AG04449 (cell line): ENCODE results near the gene MYOZ3.

Source experiments
- CTCF ChIA-PET: fragments of 350-600 bp; formaldehyde crosslinking; extraction: SDS; loops from one replicate; lab custom pipeline; 2021; ENCODE audit warnings: antibody characterized with exemption; lab: Yijun Ruan, JAX
- POLR2A ChIA-PET: fragments of 400-600, 350-600 bp; formaldehyde crosslinking; extraction: SDS; loops from one replicate; lab custom pipeline; 2020; ENCODE audit warnings: antibody characterized with exemption, inconsistent platforms; lab: Yijun Ruan, JAX
- DNase-seq: peaks from one replicate; pipeline ENCODE4 v3.0.0-alpha.2; 2010; ENCODE audit warnings: low read depth, low spot score
- H3K4me3 ChIP-seq: 2 replicates; pipeline ENCODE4 v1.5.1; 2011; ENCODE audit warnings: low read depth, mild to moderate bottlenecking, control low read depth, low read length
- TF ChIP-seq, protein P1 (sequence below): IDR thresholded peaks from one replicate; pipeline ENCODE4 v1.5.1; 2011; ENCODE audit warnings: mild to moderate bottlenecking, moderate library complexity, low read length, control low read depth, inconsistent platforms; ENCODE audit not compliant: insufficient read depth; ENCODE audit errors: missing control alignments

Gene MYOZ3

GRCh38 chr5:150649108-150650020 is 11.7 kb upstream of the MYOZ3 start:
- CTCF ChIA-PET: interaction anchor here (1.0 to 18.8 kb wide), 5 partner anchors 7 to 87 kb away, joined by 3 to 366 read pairs (median 5); partner anchors contain the start of genes MYOZ3 and SYNPO
- DNase-seq: no peak
- TF ChIP-seq, protein P1, sequence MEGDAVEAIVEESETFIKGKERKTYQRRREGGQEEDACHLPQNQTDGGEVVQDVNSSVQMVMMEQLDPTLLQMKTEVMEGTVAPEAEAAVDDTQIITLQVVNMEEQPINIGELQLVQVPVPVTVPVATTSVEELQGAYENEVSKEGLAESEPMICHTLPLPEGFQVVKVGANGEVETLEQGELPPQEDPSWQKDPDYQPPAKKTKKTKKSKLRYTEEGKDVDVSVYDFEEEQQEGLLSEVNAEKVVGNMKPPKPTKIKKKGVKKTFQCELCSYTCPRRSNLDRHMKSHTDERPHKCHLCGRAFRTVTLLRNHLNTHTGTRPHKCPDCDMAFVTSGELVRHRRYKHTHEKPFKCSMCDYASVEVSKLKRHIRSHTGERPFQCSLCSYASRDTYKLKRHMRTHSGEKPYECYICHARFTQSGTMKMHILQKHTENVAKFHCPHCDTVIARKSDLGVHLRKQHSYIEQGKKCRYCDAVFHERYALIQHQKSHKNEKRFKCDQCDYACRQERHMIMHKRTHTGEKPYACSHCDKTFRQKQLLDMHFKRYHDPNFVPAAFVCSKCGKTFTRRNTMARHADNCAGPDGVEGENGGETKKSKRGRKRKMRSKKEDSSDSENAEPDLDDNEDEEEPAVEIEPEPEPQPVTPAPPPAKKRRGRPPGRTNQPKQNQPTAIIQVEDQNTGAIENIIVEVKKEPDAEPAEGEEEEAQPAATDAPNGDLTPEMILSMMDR: no peak
- POLR2A ChIA-PET: no interaction called here
- H3K4me3 ChIP-seq: no peak overlapping the region

DNA sequence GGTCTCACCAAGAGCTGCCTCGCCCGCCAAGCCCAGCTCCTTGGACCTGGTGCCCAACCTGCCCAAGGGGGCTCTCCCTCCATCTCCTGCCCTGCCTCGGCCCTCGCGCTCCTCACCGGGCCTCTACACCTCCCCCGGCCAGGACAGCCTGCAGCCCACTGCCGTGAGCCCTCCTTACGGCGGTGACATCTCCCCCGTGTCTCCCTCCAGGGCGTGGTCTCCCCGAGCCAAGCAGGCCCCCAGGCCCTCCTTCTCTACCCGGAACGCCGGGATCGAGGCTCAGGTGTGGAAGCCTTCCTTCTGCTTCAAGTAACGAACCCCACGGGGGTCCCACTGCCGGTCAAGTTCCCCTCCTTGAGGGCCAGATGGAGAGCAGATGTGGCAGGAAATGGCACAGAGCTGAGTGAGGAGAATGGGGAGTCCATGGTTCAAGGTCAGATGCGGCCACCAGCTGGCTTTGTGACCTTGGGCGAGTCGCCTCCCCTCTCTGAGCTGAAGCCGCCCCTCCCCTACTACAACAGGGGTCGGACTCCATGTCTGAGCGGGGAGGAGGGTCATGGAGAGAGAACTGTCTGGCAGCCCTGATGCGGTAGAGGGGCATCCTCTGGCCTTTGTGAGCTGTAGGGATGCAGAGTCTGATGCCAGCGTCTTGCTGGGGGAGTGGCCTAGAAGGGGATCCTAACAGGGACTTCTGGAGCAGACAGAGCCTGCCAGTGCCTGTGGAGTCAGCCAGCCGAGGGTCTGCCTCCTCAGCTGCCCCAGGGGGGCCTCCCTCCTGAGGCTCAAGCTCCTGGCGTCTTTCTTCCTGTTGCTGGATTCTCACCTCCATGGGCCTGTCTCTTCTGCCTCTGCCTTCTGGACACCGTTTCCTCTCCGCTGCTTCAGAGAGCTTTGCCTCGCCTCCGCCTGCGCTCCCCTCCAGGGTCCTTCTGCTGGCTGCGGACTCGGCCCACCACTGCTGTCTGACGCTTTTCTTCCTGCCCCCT is 10.7 kb upstream of the MYOZ3 start:
- ChIA-PET POLR2A (no interaction called here), CTCF (interaction anchor here (1.0 to 18.8 kb wide), 4 partner anchors 8 to 88 kb away, joined by 3 to 366 read pairs (median 58); partner anchors contain the start of genes MYOZ3 and SYNPO)
- H3K4me3 ChIP-seq: no peak overlapping the region
- no peak for DNase-seq
- TF ChIP-seq, protein P1: no peak

DNA sequence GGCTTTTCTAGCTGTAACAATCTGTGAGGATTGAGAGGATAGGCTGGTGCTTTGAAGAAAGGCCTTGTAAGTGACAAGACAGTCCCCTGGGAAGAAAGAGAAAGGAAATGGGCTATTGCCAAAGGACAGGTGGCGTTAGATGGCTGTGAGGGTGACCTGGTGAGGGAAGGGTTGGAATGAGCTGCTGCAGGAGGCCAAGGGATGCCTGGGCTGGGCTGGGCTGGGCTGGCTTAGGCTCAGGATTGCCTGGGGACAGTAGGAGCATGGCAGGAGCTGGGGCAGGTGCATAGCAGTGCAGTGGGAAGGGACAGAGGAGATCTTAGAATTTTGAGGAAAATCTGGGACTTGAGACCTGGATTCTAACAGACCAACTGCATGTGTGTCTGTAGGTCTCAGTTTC is 9.7 kb upstream of the MYOZ3 start:
- no peak for DNase-seq
- ChIA-PET POLR2A (interaction anchor here (0.9 kb wide), 1 partner anchor 11 kb away, joined by 4 read pairs; the partner anchor contains the start of gene SYNPO), CTCF (interaction anchor here (0.7 to 18.8 kb wide), 3 partner anchors 9 to 89 kb away, joined by 3 to 366 read pairs (median 111); partner anchors contain the start of gene SYNPO)

DNA sequence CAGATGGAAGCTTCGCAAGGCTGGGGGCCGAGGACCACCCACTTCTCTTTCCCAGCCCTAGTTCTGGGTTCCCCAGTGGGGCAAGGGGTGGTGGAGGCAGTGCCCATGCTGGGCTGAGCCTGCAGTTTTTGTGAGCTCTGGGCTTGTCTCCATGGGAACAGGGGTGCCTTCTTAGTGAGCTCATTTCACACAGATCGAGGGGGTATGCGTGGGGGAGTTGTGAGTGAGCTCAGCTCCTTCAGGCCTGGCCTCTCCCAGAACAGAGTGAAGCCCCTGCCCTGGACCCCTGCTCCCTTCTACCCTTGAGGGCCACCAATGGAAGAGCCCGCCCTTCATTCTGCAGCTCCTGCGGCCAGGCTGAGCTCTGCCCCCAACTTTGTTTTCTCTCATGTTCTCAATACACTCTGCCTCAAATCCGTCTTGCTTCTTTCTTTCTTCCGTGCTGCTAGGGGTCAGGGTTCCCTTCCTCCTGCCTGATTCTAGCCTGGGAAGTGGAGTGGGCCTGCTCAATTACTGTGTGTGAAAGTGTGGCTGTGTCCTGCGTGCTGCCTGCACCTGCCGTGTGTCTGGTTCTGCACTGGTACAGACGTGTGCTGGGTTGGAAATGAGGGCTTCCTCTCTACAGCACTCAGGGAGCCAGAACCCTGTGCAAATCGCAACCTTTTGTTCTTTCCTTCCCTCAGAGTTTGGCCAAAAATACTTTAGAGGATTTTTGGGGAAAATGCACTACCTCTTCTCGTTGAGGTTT is 9.0 kb upstream of the MYOZ3 start:
- ChIA-PET CTCF (interaction anchor here (0.7 to 18.8 kb wide), 8 partner anchors 8 to 193 kb away, joined by 3 to 366 read pairs (median 12); partner anchors contain the start of gene SYNPO), POLR2A (interaction anchor here (0.9 to 1.5 kb wide), 2 partner anchors 9 to 12 kb away, joined by 4 read pairs; partner anchors contain the start of gene SYNPO)
- TF ChIP-seq, protein P1: no peak

More for the DNA sequence above, 9.7 kb upstream of the MYOZ3 start:
- no peak overlapping the region for H3K4me3 ChIP-seq
- TF ChIP-seq, protein P1: no peak

GRCh38 chr5:150653145-150653761 is 7.8 kb upstream of the MYOZ3 start:
- H3K4me3 ChIP-seq: no peak overlapping the region
- ChIA-PET CTCF (interaction anchor here (0.8 to 18.8 kb wide), 10 partner anchors 10 to 197 kb away, joined by 3 to 366 read pairs (median 8); partner anchors contain the start of gene SYNPO), POLR2A (interaction anchor here (1.0 to 1.5 kb wide), 2 partner anchors 8 to 10 kb away, joined by 4 to 5 read pairs; no protein-coding TSS in a partner anchor)
- TF ChIP-seq, protein P1: peak; percentile 14
- DNase-seq: no peak

More for the DNA sequence above, 9.0 kb upstream of the MYOZ3 start:
- H3K4me3 ChIP-seq: no peak overlapping the region
- DNase-seq: no peak
